Retinal pigment epithelial cell (primary cell): Measurements from ENCODE around the gene TMX4.

Experiments
- DNase-seq: peaks from one replicate; pipeline ENCODE4 v3.0.0-alpha.2; 2010; ENCODE audit warnings: low read depth
- H3K4me3 ChIP-seq: 2 replicates; pipeline ENCODE4 v1.5.1; 2011; ENCODE audit warnings: mild to moderate bottlenecking, low read length, control low read depth, moderate library complexity
- TF ChIP-seq, protein P1 (sequence below): conservative IDR thresholded peaks from 2 replicates; pipeline ENCODE4 v1.5.1; 2011; ENCODE audit warnings: low read depth, low read length, control low read depth, inconsistent platforms

Gene TMX4, protein sequence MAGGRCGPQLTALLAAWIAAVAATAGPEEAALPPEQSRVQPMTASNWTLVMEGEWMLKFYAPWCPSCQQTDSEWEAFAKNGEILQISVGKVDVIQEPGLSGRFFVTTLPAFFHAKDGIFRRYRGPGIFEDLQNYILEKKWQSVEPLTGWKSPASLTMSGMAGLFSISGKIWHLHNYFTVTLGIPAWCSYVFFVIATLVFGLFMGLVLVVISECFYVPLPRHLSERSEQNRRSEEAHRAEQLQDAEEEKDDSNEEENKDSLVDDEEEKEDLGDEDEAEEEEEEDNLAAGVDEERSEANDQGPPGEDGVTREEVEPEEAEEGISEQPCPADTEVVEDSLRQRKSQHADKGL

DNA sequence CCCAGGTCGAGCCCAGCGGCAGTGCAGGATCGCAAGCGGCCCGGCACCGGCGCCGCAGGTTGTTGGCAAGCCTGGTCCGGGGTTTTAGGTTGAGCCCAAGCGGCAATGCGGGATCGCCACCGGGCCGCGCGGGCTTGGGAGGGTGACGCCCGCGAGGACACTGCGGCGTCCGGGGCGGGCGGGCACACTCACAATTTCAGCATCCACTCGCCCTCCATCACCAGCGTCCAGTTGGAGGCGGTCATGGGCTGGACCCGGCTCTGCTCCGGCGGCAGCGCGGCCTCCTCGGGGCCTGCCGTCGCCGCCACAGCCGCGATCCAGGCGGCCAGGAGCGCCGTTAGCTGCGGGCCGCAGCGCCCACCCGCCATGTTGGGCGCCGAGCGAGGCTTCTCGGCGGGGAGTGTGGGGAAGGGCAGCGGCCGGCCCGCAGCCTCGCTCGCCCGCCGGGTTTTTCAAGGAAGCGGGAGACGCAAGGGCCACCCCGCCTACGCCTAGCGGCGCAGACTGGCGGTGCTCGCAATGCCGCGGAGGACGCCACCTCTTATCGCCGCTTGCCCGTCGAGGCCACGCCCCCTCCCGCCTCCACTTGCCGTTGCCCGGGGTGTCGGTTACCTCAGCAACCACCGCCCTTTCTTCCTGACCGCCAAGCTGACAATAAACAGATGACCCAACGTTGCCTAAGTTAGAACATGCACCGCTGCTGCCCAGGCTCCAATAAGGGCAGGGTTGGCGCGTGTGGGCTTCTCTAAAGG, at the start of gene TMX4:
TMX4 (minus strand) TSS at position 516 of the 752 bp plus-strand sequence; CDS start at position 368, 148 bp downstream.
- H3K4me3 ChIP-seq, result peak within 1 kb of the TSS; percentile 66
- TF ChIP-seq, protein P1, sequence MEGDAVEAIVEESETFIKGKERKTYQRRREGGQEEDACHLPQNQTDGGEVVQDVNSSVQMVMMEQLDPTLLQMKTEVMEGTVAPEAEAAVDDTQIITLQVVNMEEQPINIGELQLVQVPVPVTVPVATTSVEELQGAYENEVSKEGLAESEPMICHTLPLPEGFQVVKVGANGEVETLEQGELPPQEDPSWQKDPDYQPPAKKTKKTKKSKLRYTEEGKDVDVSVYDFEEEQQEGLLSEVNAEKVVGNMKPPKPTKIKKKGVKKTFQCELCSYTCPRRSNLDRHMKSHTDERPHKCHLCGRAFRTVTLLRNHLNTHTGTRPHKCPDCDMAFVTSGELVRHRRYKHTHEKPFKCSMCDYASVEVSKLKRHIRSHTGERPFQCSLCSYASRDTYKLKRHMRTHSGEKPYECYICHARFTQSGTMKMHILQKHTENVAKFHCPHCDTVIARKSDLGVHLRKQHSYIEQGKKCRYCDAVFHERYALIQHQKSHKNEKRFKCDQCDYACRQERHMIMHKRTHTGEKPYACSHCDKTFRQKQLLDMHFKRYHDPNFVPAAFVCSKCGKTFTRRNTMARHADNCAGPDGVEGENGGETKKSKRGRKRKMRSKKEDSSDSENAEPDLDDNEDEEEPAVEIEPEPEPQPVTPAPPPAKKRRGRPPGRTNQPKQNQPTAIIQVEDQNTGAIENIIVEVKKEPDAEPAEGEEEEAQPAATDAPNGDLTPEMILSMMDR, result no peak
- DNase-seq, result peak; percentile 78

DNA sequence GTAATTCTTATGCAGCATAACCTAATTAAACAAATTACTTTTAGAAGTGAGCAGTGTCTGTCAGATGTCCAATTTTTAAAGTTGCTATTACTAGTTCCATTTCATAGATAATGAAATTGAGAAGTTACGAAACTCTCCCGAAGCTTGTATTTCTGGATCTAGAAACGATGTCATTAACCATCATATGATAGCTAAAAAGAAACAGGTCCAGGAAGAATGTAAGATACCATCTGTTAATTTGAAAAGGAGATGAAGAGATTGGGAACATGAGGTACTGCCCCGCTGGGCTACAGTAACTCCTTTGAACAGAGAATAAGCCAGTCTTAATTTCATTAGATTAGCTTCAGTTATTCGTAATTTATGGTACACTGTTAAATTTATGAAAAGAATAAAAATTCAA, 47.5 kb upstream of the TMX4 start:
- no peak for DNase-seq
- TF ChIP-seq, protein P1, result no peak

DNA sequence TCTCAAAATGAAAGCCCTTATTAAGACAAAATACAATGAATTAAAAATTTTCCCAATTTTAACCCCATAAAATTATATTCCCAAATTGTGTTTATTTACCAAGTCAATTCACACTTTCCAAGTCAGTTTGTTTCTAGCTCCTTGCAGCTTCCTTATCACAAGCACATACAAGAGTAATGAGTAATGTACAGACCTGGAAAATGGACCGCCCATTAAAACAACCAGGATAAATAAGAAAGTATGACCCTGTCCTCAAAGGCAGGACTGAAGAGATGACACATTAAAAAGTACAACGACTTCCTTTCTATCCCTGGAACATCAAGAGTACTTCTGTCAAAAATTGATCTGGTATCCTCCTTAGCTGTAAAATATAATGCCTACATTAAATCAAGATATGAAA, 47.1 kb upstream of the TMX4 start:
- TF ChIP-seq, protein P1, result no peak
- no peak overlapping the region for H3K4me3 ChIP-seq
- DNase-seq, result no peak

More for the DNA sequence above, 47.5 kb upstream of the TMX4 start:
- no peak overlapping the region for H3K4me3 ChIP-seq

DNA sequence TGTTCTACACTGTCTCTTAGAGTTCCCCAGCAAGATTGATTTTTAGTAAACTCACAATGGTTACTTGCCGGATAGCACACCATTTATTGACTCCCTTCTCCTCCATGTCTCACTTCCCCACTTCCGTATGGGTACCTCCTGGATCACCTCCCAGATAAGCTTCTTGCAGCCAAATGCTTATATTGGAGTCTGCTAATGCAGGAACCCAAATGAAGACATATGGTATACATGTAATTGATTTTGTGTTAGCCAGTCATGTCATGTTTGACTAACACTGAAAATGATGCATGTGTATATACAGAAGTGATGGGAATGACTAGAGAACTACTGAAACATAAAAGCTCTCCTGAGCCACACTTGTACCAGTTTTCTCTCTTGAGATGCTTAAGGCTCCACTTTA, 46.1 kb upstream of the TMX4 start:
- TF ChIP-seq, protein P1, result no peak
- no peak for DNase-seq

DNA sequence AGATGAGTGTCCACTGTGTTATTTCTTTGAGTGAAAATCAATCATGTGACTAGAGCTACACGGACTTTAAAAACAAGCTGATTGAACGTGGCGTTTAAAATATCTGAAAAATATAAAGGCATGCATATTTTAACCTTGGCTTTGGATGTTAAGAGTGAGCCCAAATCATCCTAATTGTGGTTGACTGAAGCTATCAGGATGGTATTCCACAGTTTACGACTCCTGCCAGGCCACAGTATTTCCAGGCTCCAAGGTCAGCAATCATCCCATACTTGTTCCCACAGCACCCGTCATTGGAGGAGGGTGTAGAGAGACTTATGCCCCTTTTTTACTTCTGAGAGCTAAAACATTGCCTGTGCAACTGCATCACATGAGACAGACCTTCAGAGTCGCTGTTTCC, 43.2 kb upstream of the TMX4 start:
- no peak for DNase-seq
- TF ChIP-seq, protein P1, result no peak
- H3K4me3 ChIP-seq, result no peak overlapping the region

More for the DNA sequence above, 46.1 kb upstream of the TMX4 start:
- H3K4me3 ChIP-seq, result no peak overlapping the region

DNA sequence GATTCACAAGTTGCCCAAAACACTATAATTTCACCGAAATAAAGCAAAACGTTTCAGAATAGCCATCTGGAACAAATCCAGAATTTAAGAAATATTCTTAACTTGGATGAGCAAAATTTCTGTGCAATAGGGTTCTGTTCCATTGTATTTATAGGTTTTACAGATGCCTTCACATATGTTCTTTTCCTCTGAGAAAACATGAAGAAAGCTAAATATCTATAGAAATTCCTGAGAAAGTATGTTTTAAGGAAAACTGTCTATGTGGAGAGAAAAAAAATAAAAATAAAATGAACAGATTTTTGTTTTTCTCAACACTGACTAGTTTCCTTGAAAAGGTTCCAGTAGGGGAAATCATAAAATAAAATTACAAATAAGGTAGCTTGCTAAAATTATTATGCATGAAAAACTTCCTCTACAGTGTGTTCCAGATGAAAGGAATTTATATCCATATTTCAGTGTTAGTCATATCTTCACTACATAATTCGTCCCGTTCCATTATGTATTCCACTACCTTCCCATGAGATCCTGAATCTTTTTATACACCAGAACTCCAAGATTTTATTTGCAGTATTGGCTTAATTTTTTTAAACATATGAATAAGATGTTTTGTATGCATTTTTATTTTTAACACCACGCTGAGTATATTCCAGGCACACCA, 42.4 kb upstream of the TMX4 start:
- TF ChIP-seq, protein P1, result no peak
- DNase-seq, result no peak
- H3K4me3 ChIP-seq, result no peak overlapping the region
